Stimulated activated CD8-positive, alpha-beta memory T cell treated with anti-CD3 and anti-CD28 coated beads, Interleukin-15, amount 100 ng/mL, for 48 hours (primary cell): ENCODE data around the gene TUBGCP5.
"Not testable (repeated sequence)": the region's sequence is repeated elsewhere in the genome, so short reads cannot be mapped to it uniquely, and the experiment has no call there.

Experiments
- DNase-seq, 2 donors: peaks; one replicate each; pipeline ENCODE4 v3.0.0-alpha.2; 2020; ENCODE audit warnings: low read depth in 2 of 2

Gene TUBGCP5

DNA sequence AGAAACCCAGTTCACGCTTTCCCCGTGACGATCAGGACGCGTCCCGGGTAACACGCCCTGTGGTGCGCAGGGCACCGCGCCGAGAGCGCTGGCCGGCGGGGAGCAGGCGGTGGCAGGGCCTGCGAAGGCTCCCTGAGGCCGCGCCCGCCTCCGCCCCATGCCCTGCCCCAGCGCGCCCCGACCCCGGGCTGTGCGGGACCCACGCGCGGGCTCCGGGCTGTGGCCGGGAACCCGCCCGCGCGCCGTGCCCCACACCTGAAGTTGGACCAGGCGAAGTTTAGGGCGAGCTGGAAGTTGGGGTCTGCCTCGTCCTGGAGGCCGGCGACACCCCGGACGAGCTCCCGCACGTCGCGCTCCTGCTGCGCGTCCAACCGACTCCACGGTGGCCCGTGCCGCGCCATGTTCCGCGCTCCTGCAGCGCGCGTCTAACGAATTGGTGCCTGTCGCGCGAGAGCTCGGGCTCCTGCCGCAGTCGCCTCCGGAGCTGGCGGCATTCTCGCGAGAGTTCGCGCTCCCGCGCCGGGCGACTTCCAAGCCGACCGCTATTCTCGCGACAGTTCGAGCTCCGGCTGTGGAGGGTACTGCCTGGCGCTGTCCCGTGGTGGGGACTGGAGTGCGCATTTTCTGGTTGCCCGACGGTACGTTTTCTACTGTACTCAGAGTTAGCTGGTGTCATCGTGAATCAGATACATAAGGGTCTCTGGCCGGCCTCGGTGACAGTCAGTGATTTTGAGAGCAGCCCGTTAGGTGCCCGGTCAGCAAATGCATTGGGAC lies at the start of gene TUBGCP5:
Gene TUBGCP5 (minus strand): TSS at position 427 of the 774 bp plus-strand sequence. CDS start 26 bp downstream, at position 401.
- DNase-seq = peak; percentile 97 to 98

DNA sequence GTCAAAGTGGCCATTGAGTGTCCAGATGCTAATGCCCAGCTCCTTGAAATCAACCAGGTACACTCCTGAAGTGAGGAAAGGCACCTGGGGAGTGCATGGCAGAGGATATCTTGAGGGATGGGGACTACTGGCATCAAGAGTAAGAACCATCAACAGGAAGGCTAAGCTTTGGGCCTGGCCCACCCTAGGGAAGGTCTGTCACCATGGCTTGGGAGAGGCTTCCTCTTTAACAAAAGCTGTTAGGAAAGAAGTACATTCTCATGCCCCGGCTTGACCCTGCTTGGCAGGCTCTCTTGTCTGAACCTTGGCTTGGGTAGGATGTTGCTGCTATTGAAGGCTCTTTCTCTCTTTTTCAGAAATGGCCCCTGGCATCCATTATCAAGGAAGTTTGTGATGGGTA lies 43.7 kb upstream of the TUBGCP5 start:
- no peak for DNase-seq

DNA sequence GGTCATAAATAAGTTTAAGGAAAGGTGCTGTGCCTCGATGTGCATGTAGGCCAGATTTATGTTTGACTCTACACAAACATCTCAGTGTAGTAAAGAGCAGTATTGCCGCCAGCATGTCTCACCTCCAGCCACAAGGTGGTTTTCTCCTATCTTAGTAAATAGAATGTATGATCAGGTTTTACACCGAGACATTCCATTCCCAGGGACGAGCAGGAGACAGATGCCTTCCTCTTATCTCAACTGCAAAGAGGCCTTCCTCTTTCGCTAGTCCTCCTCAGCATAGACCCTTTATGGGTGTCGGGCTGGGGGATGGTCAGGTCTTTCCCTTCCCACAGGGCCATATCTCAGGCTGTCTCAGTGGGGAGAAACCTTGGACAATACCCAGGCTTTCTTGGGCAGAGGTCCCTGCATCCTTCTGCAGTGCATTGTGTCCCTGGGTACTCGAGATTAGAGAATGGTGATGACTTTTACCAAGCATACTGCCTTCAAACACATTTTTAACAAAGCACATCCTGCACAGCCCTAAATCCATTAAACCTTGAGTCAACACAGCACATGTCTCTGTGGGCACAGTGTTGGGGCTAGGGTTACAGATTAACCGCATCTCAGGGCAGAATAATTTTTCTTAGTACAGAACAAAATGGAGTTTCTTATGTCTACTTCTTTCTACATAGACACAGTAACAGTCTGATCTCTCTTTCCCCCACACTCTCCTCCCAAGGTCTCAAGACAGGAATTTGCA lies 42.8 kb upstream of the TUBGCP5 start:
- DNase-seq = not testable (repeated sequence)

DNA sequence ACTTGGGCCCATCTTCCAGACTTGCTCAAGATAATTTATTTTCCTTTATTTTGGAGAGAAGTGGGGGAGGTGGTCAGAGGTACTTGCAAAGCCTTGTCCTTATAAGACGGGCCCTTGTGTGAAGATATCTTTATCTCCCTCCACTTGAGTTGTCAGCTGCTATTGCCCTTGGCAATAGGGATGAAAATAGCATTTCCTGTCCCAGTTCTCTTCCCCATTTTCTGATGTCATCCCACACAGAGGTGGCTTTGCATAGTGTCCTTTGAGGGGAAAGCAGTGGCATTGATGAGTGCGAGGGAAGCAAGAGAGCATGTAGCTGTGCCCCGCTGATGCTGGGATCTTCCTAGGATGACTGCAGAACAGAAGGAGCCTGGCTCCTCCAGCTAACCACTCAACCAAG lies 41.9 kb upstream of the TUBGCP5 start:
- DNase-seq = no peak

DNA sequence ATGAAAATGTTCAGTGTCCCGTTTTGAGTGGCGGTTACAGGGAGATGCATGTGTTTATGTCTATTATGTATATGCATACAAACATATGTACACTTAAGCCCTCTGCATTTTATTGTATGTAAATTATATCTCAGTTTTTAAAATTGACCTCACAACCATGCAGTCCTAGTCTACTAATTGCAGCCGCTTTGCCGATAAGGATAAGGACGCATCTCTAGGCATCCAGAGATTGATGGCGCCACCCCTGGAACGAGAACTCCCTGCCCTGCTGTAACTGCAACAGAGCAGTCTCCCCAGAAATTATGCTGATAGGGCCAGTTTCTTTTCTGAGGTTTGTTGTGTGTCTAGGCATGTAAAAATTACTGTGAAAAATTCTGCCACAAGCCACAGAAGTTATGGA lies 40.4 kb upstream of the TUBGCP5 start:
- no peak for DNase-seq

DNA sequence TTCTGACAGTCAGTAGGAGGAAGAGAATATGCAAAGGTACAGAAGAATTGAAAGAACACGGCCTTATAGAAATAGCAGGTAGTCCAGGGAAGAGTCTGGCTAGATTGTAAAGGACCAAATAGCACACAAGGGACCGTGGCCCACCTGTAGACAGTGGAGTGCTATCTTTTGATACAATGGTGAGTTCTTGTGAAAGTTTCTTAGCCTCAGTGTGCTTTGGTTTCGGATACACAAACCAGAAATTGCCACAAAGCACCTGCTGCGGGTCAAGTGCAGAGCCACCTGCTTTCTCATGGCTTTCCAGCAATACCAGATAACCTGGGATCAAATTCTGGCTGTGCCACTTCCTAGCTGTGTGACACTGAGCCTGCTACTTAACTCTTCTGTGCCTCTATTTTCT lies 36.6 kb upstream of the TUBGCP5 start:
- no peak for DNase-seq

DNA sequence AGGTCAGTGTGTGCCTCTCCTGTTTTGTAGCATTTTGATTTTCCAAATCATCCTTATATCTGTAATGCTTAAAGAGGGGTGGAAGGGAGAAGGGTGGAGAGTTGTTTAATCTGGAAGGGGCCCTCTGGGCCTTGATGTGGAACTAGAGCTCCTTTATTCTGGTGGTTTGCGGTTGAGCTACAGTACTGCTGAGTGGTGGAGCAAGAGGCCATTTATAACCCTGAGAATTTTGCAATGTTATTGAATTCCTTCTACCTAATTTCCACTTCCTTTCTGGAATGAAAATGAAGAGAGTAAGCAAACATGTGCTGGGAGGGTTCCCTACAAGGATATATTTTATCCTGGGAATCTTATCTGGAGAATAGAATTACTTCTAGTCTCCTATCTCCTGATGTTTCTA lies 35.3 kb upstream of the TUBGCP5 start:
- no peak for DNase-seq

DNA sequence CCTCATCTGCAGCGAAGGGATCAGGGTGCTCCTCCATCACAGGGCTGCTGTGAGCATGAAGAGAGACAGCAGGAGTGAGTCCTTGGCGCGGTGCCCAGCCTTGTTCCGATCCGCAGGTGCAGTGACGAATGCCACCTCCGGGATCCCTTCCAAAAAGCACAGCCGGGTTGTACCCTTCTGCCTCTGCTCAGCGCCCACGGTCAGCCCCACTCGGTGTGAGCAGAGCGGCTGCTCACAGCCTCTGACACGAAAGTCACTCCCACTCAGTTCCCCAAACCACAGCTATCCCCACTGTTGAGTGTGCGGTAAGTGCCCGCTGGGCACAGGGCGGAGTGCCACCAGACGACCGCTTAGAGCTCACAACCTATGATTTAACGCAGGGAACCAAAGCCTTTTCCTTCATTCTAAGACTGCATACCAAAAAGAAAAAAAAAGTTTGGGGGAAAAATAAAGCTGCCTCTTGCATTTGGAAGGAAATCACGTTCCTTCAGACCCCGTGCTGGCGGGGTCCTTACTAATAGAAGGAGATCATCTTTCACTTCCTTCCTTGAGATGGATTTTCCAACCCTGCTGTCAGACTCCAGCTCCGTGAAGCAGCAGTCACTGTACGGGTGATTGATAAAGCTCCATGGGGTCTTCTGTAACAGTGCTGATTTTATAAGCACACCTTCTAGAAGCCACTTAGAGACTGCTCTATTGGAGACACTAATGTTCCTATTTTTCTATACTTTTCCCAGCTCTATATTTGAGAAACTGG lies 34.7 kb upstream of the TUBGCP5 start:
- DNase-seq = no peak

DNA sequence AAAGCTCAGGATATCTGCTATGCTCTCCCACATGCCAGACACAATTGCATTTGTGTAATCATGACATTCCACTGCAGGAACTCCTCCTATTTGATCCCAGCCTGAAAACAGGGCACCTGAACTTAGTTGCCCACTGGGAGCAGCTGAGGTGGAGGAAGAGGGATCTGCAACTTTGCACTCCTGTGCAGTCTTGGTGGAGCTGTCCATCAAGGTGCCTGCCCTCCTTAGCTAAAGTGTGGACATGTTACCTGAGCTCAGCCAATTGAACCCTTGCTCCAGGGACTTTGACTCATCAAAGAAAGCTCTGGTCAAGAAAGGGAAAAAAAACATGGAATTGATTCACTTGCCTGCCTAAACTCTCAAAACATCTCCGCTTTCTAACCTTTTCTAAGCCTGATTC lies 33.3 kb upstream of the TUBGCP5 start:
- no peak for DNase-seq

DNA sequence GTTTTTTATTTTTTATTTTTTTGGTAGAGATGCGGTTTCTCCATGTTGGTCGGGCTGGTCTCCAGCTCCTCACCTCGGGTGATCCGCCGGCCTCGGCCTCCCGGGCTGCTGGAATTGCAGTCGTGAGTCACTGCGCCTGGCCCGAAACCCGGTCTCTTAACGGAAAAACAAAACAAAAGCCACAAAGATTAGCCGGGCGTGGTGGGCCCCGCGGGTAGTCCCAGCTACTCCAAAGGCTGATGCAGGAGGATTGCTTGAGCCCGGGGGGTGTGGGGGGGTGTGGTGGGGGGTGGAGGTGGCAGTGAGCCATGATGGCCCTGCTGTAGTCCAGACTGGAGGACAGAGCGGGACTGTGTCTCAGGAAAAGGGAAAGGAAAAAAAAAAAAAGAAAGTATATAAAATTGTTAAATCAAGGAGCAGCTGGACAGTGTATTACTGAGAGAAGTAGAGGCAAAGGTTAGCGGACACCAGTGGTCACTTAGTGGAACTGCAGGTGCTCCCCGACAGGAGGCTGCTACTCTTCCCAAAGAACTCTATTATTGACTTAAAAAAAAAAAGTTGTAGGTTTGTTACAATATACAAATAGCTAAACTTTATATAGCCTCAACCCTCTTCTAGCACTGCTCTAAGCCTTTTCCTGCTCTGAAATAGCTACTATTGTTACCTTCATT lies 30.3 kb upstream of the TUBGCP5 start:
- DNase-seq = no peak

DNA sequence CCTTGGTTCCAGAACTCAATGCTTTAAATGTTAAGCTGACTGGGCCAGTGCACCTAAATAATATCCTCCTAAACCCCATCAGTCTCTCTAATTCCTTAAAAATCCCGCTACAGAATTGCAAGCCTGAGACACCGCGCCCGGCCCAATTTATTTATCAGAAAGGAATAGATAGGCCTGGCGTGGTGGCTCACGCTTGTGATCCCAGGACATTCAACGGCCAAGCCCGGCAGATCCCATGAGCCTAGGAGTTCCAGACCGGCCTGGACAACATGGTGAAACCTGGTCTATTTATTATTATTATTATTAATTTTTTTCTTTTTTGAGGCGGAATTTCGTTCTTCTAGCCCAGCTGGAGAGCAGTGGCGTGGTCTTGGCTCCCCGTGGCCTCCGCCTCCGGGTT lies 28.0 kb upstream of the TUBGCP5 start:
- DNase-seq = no peak

DNA sequence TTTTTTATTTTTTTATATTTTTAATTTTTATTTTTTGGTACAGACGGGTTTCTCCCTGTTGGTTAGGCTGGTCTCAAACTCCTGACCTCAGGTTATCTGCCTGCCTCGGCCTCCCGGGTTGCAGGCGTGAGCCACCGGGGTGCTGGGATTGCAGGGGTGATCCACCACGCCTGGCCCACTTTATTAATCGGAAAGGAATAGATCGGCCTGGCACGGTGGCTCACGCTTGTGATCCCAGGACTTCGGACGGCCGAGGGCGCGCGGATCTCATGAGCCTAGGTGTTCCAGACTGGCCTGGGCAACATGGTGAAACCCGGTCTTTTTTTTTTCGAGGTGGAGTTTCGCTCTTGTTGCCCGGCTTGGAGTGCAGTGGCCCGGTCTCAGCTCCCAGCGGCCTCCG lies 26.5 kb upstream of the TUBGCP5 start:
- DNase-seq = no peak

DNA sequence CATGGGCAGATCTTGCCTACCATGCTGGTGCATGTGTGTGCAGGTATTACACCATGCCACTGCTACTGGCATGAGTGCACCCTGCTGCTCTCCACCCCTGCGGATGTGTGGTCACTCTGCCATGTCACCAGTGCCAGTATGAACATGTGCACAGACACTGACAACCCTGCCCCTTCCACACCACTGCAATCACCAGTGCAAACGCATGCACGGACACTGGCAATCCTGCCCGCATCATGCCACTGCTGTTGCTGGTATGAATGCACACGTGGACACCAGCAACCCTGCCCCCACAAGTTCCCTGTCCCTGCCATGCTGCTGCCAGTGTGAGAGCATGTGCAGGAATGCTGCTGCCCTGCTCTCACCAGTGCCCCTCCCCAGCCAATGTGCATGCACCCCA lies 24.8 kb upstream of the TUBGCP5 start:
- DNase-seq = no peak

DNA sequence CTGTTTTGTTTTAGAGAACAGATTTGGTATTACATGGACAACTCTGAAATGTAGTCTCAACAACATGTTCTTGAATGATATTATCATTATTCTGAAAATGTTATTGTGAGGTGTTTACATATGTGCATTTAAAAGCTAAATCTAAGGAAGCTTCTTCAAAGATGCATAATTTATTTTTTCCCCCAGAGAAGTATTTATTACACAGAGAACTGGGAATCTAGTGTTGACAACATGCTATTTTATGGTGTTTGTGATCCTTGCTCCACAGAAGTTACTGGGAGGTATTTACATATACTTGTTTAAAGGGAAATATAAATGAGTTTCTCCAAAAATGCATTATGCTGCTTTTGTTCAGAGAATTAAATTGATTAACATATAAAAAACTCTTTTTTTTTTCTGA lies 18.3 kb upstream of the TUBGCP5 start:
- DNase-seq = no peak

DNA sequence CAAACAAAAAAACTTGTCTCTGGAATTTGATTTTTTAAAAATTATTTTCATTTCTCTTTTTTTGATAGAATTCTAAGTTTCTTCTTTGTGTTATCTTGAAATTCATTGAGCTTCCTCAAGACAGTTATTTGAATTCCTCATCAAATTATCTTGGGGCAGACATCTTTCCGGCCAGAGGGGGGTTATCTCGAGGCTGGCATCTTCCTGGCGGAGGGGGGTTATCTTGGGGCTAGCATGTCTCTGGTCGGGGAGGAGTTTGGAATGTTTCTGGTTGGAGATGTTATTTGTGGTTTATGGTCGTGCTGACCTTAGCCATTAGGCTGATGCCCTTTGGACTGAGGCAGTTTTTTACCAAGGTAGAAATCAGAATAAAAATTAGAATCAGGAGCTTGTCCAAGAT lies 15.9 kb upstream of the TUBGCP5 start:
- DNase-seq = no peak

DNA sequence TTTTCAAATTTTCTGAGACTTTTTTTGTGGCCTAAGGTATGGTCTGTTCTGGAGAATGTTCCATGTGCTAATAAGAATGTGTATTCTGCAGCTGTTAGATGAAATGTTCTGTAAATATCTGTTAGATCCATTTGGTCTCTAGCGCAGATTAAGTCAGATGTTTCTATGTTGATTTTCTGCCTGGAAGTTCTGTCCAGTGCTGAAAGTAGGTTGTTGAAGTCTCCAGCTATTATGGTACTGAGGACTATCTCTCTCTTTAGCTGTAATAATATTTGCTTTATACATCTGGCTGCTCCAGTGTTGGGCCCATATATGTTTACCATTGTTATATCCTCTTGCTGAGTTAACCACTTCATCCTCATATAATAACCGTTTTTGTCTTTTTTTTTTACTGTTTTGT lies 13.2 kb upstream of the TUBGCP5 start:
- DNase-seq = no peak

DNA sequence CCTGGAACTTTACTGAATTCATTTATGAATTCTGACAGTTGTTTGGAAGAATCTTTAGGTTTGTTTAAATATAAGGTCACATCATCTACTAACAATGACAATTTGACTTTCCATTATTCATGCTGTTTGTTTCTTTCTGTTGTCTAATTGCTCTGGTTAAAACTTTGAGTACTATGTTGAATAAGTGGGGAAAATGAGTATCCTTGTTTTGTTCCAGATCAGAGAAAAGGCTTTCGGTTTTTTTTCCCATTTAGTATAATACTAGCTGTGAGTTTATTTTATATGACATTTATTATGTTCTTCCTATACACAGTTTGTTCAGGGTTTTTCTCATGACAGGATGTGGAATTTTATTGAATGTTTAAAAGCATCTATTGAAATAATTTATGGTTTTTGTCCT lies 11.3 kb upstream of the TUBGCP5 start:
- no peak for DNase-seq

DNA sequence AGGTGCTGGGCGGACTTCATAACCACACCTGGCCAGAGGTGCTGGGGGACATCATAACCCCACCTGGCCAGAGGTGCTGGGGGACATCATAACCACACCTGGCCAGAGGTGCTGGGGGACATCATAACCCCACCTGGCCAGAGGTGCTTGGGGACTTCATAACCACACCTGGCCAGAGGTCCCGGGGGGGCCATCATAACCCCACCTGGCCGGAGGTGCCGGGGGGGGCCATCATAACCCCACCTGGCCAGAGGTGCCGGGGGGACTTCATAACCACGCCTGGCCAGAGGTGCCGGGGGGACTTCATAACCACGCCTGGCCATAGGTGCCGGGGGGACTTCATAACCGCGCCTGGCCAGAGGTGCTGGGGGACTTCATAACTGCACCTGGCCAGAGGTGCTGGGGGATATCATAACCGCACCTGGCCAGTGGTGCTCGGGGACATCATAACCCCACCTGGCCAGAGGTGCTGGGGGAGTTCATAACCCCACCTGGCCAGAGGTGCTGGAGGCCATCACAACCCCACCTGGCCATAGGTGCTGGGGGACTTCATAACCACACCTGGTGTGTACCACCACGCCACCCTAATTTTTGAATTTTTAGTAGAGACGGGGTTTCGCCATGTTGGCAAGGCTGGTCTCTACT lies 10.7 kb upstream of the TUBGCP5 start:
- no peak for DNase-seq

DNA sequence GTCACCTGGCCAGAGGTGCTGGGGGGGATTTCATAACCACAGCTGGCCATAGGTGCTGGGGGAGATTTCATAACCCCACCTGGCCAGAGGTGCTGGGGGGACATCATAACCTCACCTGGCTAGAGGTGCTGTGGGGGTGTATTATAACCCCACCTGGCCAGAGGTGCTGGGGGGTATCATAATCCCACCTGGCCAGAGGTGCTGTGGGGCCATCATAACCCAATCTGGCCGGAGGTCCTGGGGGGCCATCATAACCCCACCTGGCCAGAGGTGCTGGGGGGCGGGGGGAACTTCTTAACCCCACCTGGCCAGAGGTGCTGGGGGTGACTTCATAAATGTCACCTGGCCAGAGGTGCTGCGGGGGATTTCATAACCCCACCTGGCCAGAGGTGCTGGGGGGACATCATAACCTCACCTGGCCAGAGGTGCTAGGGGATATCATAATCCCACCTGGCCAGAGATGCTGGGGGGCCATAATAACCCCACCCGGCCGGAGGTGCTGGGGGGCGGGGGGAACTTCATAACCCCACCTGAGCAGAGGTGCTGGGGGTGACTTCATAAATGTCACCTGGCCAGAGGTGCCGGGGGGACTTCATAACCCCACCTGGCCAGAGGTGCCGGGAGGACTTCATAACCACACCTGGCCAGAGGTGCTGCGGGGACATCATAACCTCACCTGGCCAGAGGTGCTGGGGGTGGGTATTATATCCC lies 9.4 kb upstream of the TUBGCP5 start:
- not testable (repeated sequence) for DNase-seq

DNA sequence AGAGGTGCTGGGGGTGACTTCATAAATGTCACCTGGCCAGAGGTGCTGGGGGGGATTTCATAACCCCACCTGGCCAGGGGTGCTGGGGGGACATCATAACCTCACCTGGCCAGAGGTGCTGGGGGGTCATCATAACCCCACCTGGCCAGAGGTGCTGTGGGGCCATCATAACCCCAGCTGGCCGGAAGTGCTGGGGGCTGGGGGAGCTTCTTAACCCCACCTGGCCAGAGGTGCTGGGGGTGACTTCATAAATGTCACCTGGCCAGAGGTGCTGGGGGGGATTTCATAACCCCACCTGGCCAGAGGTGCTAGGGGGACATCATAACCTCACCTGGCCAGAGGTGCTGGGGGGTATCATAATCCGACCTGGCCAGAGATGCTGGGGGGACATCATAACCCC lies 4.6 kb upstream of the TUBGCP5 start:
- DNase-seq = not testable (repeated sequence)

DNA sequence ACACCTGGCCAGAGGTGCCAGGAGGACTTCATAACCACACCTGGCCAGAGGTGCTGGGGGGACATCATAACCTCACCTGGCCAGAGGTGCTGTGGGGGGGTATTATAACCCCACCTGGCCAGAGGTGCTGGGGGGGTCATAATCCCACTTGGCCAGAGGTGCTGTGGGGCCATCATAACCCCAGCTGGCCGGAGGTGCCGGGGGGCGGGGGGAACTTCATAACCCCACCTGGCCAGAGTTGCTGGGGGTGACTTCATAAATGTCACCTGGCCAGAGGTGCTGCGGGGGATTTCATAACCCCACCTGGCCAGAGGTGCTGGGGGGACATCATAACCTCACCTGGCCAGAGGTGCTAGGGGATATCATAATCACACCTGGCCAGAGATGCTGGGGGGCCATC lies 4.2 kb upstream of the TUBGCP5 start:
- DNase-seq = not testable (repeated sequence)
